MM.1S (cell line): ENCODE measurements around the gene PTPN22.

Experiments used
- CTCF ChIP-seq: fragments of 300-600 bp; sonication (generic); IDR thresholded peaks from 2 replicates; pipeline ENCODE4 v1.5.1; 2016; ENCODE audit warnings: antibody characterized with exemption, low read length, mixed read lengths
- EZH2 ChIP-seq: fragments of 300-600 bp; sonication (generic); optimal IDR thresholded peaks from 2 replicates; pipeline ENCODE3; 2017; ENCODE audit warnings: low read depth, mild to moderate bottlenecking, antibody characterized with exemption, low read length, mixed read lengths
- EZH2phosphoT487 ChIP-seq: fragments of 300-600 bp; sonication (generic); IDR thresholded peaks from 2 replicates; pipeline ENCODE4 v1.6.1; 2018; ENCODE audit warnings: antibody characterized with exemption, low read length

- TF ChIP-seq CTCF (no peak), EZH2phosphoT487 (no peak), EZH2 (no peak)
Observed at GRCh38 chr1:113821916-113822315, 49.6 kb downstream of the PTPN22 start.
